ENCODE measurements around the gene TBC1D8. TPM values are rescaled to one million over a fixed set of nuclear protein-coding genes. Genes with fewer than 3 reads are reported as not detected.

TBC1D8 gene
- total and polyA plus RNA-seq, 9 of the 15 experiments (the other 6 are each of a cell fraction or from before 2014, with no cell fraction given) = 0.36 to 1.3 (median 0.82) TPM

DNA sequence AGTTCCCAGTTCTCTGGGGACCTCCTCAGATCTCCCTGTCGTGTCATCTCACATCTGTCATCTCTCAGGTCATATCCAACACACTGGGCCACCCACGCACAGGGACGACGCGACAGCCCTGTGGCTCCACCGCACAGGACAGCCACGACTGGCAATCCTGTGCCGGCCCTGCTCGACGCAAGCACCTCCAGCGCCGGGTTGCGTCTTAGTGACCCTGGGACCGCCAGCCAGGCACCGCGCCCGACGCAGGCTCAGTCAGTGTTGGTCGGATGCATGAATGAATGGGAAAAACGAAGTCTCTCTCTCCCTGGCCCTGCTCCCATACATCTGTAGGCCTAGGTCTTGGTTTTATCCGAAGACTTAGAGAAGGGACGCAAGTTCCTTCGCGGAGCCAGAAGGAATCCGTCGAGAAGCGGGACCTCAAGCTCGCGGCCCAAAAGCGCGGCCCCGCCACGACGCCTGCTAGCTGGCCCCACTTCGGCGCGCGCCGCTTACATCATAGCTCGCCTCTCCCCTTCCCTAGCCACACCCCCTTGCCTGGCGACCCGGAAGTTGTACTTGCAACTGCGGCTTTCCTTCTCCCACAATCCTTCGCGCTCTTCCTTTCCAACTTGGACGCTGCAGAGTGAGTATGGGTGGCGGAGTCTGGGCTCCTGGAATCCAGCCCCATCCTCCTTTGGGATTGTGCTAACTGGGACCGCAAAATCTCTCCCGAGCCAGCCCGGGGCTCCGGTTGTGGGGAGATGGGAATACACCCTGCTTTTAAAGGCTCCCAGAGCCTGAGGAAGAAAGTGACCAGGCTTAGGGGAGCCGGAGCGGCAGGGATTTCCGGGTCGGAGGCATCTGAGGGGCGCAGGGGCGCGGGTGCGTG, 149.3 kb downstream of the TBC1D8 start, which contains the start of gene RPL31 (continued):
- TF ChIP-seq, protein P1, sequence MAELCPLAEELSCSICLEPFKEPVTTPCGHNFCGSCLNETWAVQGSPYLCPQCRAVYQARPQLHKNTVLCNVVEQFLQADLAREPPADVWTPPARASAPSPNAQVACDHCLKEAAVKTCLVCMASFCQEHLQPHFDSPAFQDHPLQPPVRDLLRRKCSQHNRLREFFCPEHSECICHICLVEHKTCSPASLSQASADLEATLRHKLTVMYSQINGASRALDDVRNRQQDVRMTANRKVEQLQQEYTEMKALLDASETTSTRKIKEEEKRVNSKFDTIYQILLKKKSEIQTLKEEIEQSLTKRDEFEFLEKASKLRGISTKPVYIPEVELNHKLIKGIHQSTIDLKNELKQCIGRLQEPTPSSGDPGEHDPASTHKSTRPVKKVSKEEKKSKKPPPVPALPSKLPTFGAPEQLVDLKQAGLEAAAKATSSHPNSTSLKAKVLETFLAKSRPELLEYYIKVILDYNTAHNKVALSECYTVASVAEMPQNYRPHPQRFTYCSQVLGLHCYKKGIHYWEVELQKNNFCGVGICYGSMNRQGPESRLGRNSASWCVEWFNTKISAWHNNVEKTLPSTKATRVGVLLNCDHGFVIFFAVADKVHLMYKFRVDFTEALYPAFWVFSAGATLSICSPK (IDR thresholded peaks at IDR 0.05; ENCODE audit: borderline replicate concordance) = no peak
- TF ChIP-seq ETV5 (CRISPR knock-in tag; IDR thresholded peaks at IDR 0.05; ENCODE audit: low read depth) (peak; percentile 78), GTF2E2 (tag; IDR thresholded peaks at IDR 0.05) (peak; percentile 97), KHSRP (IDR thresholded peaks at IDR 0.05) (peak; percentile 64; the same call in 1 of the 2 replicates), MTA2 (IDR thresholded peaks at IDR 0.05; ENCODE audit: low read depth) (0 out of 2 replicates have a peak, but pooled peaks have one; percentile 50), CREB1 (IDR thresholded peaks at IDR 0.05) (peak; percentile 96), CREB1 (CRISPR knock-in tag; IDR thresholded peaks at IDR 0.05) (peak; percentile 96), STAG1 (CRISPR knock-in tag; IDR thresholded peaks at IDR 0.05; ENCODE audit: borderline replicate concordance) (peak; percentile 91), ZNF121 (CRISPR knock-in tag; conservative IDR thresholded peaks at IDR 0.05) (peak; percentile 86), MTA1 (IDR thresholded peaks at IDR 0.05; ENCODE audit: borderline replicate concordance) (peak; percentile 96), ZNF224 (CRISPR knock-in tag; IDR thresholded peaks at IDR 0.05) (peak; percentile 99), JUN (IDR thresholded peaks at IDR 0.05; ENCODE audit: borderline replicate concordance, low read depth, low read length) (peak; percentile 62; the same call in 1 of the 2 replicates), JUN (CRISPR knock-in tag; IDR thresholded peaks at IDR 0.05; ENCODE audit: borderline replicate concordance) (peak; percentile 100), ELF1 (tag; IDR thresholded peaks at IDR 0.05) (peak; percentile 95), ZNF589 (CRISPR knock-in tag; IDR thresholded peaks at IDR 0.05; ENCODE audit: low read depth) (peak; percentile 84), SMARCA4 (IDR thresholded peaks at IDR 0.05) (no peak)
- TF ChIP-seq, protein P2, sequence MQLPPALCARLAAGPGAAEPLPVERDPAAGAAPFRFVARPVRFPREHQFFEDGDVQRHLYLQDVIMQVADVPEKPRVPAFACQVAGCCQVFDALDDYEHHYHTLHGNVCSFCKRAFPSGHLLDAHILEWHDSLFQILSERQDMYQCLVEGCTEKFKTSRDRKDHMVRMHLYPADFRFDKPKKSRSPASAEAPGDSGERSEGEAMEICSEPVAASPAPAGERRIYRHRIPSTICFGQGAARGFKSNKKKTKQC (CRISPR knock-in tag; IDR thresholded peaks at IDR 0.05) = peak; percentile 100
- TF ChIP-seq, protein P3, sequence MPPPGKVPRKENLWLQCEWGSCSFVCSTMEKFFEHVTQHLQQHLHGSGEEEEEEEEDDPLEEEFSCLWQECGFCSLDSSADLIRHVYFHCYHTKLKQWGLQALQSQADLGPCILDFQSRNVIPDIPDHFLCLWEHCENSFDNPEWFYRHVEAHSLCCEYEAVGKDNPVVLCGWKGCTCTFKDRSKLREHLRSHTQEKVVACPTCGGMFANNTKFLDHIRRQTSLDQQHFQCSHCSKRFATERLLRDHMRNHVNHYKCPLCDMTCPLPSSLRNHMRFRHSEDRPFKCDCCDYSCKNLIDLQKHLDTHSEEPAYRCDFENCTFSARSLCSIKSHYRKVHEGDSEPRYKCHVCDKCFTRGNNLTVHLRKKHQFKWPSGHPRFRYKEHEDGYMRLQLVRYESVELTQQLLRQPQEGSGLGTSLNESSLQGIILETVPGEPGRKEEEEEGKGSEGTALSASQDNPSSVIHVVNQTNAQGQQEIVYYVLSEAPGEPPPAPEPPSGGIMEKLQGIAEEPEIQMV (tag; conservative IDR thresholded peaks at IDR 0.05; ENCODE audit: low read depth) = no peak
- TF ChIP-seq, protein P4, sequence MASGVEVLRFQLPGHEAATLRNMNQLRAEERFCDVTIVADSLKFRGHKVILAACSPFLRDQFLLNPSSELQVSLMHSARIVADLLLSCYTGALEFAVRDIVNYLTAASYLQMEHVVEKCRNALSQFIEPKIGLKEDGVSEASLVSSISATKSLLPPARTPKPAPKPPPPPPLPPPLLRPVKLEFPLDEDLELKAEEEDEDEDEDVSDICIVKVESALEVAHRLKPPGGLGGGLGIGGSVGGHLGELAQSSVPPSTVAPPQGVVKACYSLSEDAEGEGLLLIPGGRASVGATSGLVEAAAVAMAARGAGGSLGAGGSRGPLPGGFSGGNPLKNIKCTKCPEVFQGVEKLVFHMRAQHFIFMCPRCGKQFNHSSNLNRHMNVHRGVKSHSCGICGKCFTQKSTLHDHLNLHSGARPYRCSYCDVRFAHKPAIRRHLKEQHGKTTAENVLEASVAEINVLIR (CRISPR knock-in tag; IDR thresholded peaks at IDR 0.05) = peak; percentile 91

Measured in K562 (cell line).